ENCODE measurements around the gene PNPLA6. TPM values are rescaled to one million over a fixed set of nuclear protein-coding genes. Genes with fewer than 3 reads are reported as not detected.

PNPLA6 gene
- total and polyA plus RNA-seq, 9 of the 15 experiments (the other 6 are each of a cell fraction or from before 2014, with no cell fraction given) = 0.07 to 30.2 (median 8.3) TPM

GRCh38 chr19:7500811-7501450 is 34.6 kb upstream of the PNPLA6 start (continued):
- TF ChIP-seq THAP7 (CRISPR knock-in tag; IDR thresholded peaks at IDR 0.05) = no peak
- no peak for TF ChIP-seq ZNF644 (tag; IDR thresholded peaks at IDR 0.05; ENCODE audit: low read depth)
- TF ChIP-seq TAF9B (IDR thresholded peaks at IDR 0.05; ENCODE audit: partially characterized antibody) = no peak
- no peak for TF ChIP-seq ZFP36 (IDR thresholded peaks at IDR 0.05; ENCODE audit: low read depth, low read length, partially characterized antibody)
- no peak for TF ChIP-seq AFF4 (CRISPR knock-in tag; IDR thresholded peaks at IDR 0.05)
- TF ChIP-seq ASH1L (IDR thresholded peaks at IDR 0.05; ENCODE audit: borderline replicate concordance, low read depth, partially characterized antibody) = no peak
- no peak for TF ChIP-seq CUX1 (CRISPR knock-in tag; IDR thresholded peaks at IDR 0.05)
- no peak for TF ChIP-seq MED1 (CRISPR knock-in tag; IDR thresholded peaks at IDR 0.05; ENCODE audit: borderline replicate concordance)
- no peak for TF ChIP-seq CGGBP1 (CRISPR knock-in tag; IDR thresholded peaks at IDR 0.05)
- no peak for TF ChIP-seq POLR2B (IDR thresholded peaks at IDR 0.05; ENCODE audit: low read depth, partially characterized antibody)
- TF ChIP-seq FOS (IDR thresholded peaks at IDR 0.05; ENCODE audit: extremely low read depth, insufficient read length) = no peak
